Measurements from ENCODE around the gene TMEM123. TPM values are rescaled to one million over a fixed set of nuclear protein-coding genes. Genes with fewer than 3 reads are reported as not detected.

The TMEM123 gene
- total and polyA plus RNA-seq, 2 of the 13 experiments (the other 11 are each of a cell fraction or from before 2014, with no cell fraction given), result 365 to 2,761 TPM

DNA sequence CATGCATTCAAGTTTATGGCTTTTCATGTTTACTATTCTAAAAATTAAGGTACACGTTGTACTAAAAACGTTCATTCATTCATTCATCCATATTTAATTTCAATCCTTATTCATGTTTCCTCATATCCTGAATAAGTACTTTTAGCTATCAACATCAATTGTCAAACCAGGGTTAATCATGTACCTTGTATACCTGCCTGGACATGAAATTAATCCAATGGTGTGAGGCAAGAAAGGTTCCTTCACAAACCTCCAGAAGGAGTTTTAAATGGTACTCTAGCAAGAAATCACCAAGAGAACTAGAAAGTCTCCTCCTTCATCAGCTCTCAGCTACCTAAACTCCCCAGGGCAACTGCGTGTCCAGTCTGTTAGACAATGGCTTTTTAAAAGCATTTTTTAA, 33.4 kb downstream of the TMEM123 start:
- FAIRE-seq (no peak), DNase-seq (ENCODE audit: low spot score) (no peak), ATAC-seq (no peak)
- peaks cover 100% of the 10 kb centered on the region for H4K20me1 ChIP-seq (ENCODE audit: insufficient read depth, low read length)
- no peaks in the 10 kb centered on the region for H3K9me3 ChIP-seq (ENCODE audit: low read length)
- ChIA-PET CTCF (ENCODE audit: low intra/inter-chr PET ratio, low total read pairs) (no interaction called here), POLR2A (no interaction called here)
- TF ChIP-seq GPN1 (CRISPR knock-in tag; IDR thresholded peaks at IDR 0.05; ENCODE audit: borderline replicate concordance) (no peak), SRSF9 (IDR thresholded peaks at IDR 0.05; ENCODE audit: borderline replicate concordance, insufficient read depth, low read depth, low read length, poor library complexity, severe bottlenecking) (no peak), REL (CRISPR knock-in tag; conservative IDR thresholded peaks at IDR 0.05) (no peak), ZBED4 (CRISPR knock-in tag; IDR thresholded peaks at IDR 0.05; ENCODE audit: borderline replicate concordance) (no peak), ZNF367 (CRISPR knock-in tag; IDR thresholded peaks at IDR 0.05; ENCODE audit: borderline replicate concordance) (no peak), HOXA9 (CRISPR knock-in tag; IDR thresholded peaks at IDR 0.05; ENCODE audit: borderline replicate concordance) (no peak), KDM4B (CRISPR knock-in tag; IDR thresholded peaks at IDR 0.05) (no peak), TBL1XR1 (IDR thresholded peaks at IDR 0.05; ENCODE audit: borderline replicate concordance, low read length, partially characterized antibody) (no peak), ZNF207 (IDR thresholded peaks at IDR 0.05; ENCODE audit: borderline replicate concordance) (no peak), SMYD3 (CRISPR knock-in tag; IDR thresholded peaks at IDR 0.05) (no peak), SP5 (CRISPR knock-in tag; IDR thresholded peaks at IDR 0.05; ENCODE audit: borderline replicate concordance, low read depth) (no peak), ZBTB8A (CRISPR knock-in tag; IDR thresholded peaks at IDR 0.05; ENCODE audit: borderline replicate concordance, low read depth) (no peak), KDM3A (CRISPR knock-in tag; IDR thresholded peaks at IDR 0.05; ENCODE audit: low read depth) (no peak)
- TF ChIP-seq, protein P1, sequence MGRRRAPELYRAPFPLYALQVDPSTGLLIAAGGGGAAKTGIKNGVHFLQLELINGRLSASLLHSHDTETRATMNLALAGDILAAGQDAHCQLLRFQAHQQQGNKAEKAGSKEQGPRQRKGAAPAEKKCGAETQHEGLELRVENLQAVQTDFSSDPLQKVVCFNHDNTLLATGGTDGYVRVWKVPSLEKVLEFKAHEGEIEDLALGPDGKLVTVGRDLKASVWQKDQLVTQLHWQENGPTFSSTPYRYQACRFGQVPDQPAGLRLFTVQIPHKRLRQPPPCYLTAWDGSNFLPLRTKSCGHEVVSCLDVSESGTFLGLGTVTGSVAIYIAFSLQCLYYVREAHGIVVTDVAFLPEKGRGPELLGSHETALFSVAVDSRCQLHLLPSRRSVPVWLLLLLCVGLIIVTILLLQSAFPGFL (CRISPR knock-in tag; IDR thresholded peaks at IDR 0.05), result no peak
- H3K9ac ChIP-seq (ENCODE audit: insufficient read depth, low read depth, low read length), result no peak overlapping the region
- WGBS (ENCODE audit: low lambda C conversion rate), result 94% methylated on average over 3 of the region's 3 CpGs
- in situ Hi-C loops (cut with HindIII; ENCODE audit: extremely low pct_ligation_motif_present, low pct_unique_long_range_greater_than_20kb), result no loop called here
- H2AFZ ChIP-seq (ENCODE audit: low read length), result no peak overlapping the region
- peaks cover 85% of the 10 kb centered on the region for H3K4me1 ChIP-seq (ENCODE audit: insufficient read depth, low read length)
- intact Hi-C loops (cut with micrococcal nuclease; ENCODE audit: unreplicated experiment), result no loop called here
- no peak overlapping the region for H3K4me2 ChIP-seq (ENCODE audit: low read depth, low read length)
- TSS peak; percentile 1 for BruUV-seq (replicated peaks)
- peaks cover 100% of the 10 kb centered on the region for H3K79me2 ChIP-seq (ENCODE audit: insufficient read depth, low read length)
- H3K27ac ChIP-seq (ENCODE audit: extremely low read length, insufficient read depth, low read length), result no peak overlapping the region
- peaks cover 1 to 52% of the 10 kb centered on the region in 2 experiments; a peak in 4 of 5 replicates for H3K36me3 ChIP-seq (replicated peaks in 1 of 2; ENCODE audit: control insufficient read depth in 1 of 2, insufficient read depth in 2 of 2, low read length in 2 of 2)
- H3K4me3 ChIP-seq (replicated peaks in 1 of 3; ENCODE audit: insufficient read depth in 1 of 3, low read depth in 2 of 3, low read length in 3 of 3), result no peak overlapping the region
- no peaks in the 10 kb centered on the region for H3K27me3 ChIP-seq (ENCODE audit: control insufficient read depth in 1 of 2, insufficient read depth in 2 of 2, low read length in 2 of 2)

Measured in HepG2 (cell line).